ENCODE results near the gene TXNL4A.
"Not testable (repeated sequence)": the region's sequence is repeated elsewhere in the genome, so short reads cannot be mapped to it uniquely, and the experiment has no call there.

Gene TXNL4A

DNA sequence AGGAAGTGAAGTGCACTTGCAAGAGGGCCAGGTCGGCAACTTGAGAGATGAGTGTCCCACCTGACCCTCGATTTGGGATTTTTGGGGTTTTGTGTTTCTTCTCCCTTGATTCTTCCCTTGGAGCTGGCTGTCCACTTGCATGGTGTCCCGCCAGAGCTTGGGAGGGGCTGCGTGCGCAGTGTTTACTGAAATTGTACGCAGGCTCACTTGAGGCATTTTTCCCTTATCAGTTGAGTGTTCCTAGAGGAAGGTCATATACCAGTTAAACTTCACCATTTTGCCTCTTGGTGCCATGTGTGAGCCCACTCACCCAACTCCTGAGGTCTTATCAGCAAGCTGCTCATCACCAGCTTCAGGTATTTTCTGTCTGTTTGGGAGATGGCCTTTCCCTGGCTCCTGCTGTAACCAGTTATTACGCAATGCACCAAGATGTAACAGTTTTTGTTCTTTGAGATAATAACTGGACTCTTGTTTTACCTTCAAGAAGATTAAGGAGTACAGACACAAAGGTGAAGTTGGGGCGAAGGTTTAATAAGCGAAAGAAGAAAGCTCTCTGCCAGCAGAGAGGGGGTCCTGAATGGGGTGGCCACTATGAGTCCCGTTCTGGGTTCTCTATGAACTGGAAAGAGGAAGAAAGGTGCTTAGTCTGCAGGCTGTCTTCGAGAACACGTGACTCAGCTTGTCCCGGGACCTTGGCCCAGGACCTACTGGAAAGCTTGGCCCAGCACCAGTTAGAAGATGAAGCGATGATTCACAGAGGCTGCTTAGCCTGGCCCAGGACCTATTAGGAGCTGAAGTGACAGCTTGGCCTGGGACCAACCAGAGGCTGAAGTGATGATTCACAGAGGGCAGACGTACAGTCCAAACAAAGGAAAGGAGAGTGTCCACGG is 21.5 kb upstream of the TXNL4A start:
- H3K27ac ChIP-seq, result peak overlapping the region; percentile 76
- TF ChIP-seq ZFX (IDR thresholded peaks at IDR 0.05), result no peak
- TF ChIP-seq, protein P1, sequence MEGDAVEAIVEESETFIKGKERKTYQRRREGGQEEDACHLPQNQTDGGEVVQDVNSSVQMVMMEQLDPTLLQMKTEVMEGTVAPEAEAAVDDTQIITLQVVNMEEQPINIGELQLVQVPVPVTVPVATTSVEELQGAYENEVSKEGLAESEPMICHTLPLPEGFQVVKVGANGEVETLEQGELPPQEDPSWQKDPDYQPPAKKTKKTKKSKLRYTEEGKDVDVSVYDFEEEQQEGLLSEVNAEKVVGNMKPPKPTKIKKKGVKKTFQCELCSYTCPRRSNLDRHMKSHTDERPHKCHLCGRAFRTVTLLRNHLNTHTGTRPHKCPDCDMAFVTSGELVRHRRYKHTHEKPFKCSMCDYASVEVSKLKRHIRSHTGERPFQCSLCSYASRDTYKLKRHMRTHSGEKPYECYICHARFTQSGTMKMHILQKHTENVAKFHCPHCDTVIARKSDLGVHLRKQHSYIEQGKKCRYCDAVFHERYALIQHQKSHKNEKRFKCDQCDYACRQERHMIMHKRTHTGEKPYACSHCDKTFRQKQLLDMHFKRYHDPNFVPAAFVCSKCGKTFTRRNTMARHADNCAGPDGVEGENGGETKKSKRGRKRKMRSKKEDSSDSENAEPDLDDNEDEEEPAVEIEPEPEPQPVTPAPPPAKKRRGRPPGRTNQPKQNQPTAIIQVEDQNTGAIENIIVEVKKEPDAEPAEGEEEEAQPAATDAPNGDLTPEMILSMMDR (conservative IDR thresholded peaks at IDR 0.05), result no peak

DNA sequence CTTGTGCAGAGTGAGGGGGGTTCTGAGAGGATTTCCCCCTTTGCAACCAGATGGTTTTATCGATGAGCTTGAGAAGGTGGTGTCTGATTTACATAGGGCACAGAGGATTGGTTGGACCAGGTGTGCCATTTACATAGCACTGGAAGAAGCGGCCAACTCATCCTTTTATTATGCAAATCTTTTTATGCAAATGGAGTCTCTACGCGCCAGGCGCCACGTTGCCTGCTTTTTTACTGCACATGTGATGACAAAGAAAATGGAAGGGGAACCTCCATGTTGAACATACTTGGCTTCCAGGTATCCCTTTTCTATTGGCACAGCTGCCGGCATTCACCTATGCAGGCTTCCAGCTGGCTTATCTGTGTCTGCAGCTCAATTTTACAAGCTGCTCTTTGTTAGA is 18.4 kb upstream of the TXNL4A start:
- TF ChIP-seq ZFX (IDR thresholded peaks at IDR 0.05), result no peak
- TF ChIP-seq, protein P1 (conservative IDR thresholded peaks at IDR 0.05), result no peak
- H3K27ac ChIP-seq, result no peak overlapping the region

DNA sequence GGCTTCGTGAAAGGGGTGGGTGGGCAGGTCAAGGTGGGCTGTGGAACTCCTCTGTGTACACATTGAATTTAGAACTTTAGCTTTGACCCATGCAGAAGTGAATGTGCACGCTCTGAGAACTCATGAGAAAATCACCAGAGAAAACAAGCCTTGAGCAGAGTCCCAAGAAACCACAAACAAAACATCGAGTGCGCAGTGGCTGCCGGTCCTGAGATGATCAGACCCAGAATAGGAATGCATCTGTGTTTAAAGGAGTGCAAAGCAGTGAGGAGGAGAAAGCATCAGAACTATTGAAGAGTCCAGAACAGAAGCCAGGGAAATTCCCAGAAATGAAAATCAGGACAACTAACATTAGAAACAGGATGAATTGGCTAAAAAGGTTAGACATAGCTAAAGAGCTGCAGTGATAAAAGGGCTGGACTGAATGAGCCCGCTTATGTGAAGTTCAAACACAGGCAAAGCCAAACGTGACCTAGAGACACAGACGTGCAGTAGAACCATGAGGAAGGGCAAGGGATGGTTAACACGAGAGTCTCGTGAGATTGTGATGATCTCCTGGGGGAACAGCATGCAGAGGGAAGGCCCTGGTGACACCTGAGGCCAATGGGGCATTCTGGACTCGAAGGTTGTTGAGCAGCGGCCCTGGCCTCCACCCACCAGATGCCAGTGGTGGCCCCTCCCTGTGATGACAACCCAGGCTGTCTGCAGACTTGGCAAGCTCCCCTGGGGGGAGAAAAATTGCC is 16.4 kb upstream of the TXNL4A start:
- H3K27ac ChIP-seq, result no peak overlapping the region

DNA sequence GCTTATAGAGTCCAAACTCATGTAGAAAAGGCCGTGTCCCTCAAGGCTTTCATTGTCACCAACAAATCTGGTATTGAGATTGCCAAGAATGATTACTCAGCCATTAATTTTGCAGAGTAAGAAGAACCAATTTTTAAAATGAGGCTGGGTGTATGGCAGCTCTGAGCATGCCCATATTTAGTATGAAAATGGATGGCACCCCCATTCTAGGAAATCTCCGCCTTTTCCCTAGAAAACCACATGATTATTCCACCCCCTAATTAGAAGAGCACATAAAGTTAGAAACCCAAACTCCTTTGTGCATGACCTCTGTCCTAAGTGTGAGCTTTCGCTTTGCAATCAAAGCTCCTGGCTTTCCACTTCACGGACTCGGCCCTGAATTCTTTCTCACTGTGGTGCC is 14.1 kb upstream of the TXNL4A start:
- TF ChIP-seq ZFX (IDR thresholded peaks at IDR 0.05), result no peak
- TF ChIP-seq, protein P1 (conservative IDR thresholded peaks at IDR 0.05), result no peak
- H3K27ac ChIP-seq, result no peak overlapping the region

More for the DNA sequence above, 16.4 kb upstream of the TXNL4A start:
- TF ChIP-seq, protein P1 (conservative IDR thresholded peaks at IDR 0.05), result no peak
- no peak for TF ChIP-seq ZFX (IDR thresholded peaks at IDR 0.05)

DNA sequence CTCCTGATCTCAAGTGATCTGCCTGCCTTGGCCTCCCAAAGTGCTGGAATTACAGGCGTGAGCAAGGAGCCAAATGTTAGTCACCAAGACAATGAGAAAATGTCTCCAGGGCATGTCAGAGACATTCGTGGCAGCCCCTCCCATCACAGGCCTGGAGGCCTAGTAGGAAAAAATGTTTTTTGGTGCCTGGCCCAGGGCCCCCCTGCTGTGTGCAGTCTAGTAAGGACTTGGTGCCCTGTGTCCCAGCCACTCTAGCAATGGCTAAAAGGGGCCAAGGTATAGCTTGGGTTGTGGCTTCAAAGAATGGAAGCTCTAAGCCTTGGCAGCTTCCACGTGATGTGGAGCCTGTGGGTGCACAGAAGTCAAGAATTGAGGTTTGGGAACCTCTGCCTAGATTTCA is 12.5 kb upstream of the TXNL4A start:
- H3K27ac ChIP-seq, result no peak overlapping the region
- no peak for TF ChIP-seq ZFX (IDR thresholded peaks at IDR 0.05)
- TF ChIP-seq, protein P1 (conservative IDR thresholded peaks at IDR 0.05), result no peak

DNA sequence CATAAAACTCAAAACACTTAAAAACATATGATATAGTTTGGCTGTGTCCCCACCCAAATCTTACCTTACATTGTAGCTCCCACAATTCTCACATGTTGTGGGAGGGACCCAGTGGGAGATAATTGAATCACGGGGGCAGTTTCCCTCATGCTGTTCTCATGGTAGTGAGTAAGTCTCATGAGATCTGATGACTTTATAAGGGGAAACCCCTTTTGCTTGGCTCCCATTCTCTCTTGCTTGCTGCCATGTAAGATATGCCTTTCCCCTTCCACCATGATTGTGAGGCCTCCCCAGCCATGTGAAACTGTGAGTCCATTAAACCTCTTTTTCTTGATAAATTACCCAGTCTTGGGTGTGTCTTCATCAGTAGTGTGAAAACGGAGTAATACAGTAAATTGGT is 11.3 kb upstream of the TXNL4A start:
- H3K27ac ChIP-seq, result not testable (repeated sequence)

DNA sequence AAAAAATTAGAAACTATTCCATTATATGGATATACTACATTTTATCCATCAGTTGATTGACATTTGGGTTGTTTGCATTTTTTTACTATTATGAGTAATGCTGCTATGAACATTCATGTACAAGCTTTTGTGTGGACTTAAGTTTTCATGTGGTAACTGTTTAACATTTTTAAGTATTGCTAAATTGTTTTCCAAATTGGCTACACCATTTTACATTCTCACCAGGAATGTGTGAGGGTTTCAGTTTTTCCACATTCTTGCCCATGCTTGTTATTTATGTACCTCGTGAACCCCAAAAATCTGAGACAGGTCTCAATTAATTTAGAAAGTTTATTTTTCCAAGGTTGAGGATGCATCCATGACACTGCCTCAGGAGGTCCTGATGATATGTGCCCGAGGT is 3.1 kb upstream of the TXNL4A start:
- no peak overlapping the region for H3K27ac ChIP-seq
- TF ChIP-seq, protein P1 (conservative IDR thresholded peaks at IDR 0.05), result no peak
- no peak for TF ChIP-seq ZFX (IDR thresholded peaks at IDR 0.05)
